A549 (cell line): ENCODE results near the gene KLHL11.
"Not testable (repeated sequence)": the region's sequence is repeated elsewhere in the genome, so short reads cannot be mapped to it uniquely, and the experiment has no call there.

Experiments
- CEBPB ChIP-seq, 2 experiments: fragments of >200 bp in 1 of 2; sonication (Bioruptor Twin) in 1 of 2; formaldehyde crosslinking in 1 of 2; IDR thresholded peaks; 2 replicates each; pipeline ENCODE4 v1.6.1; 2012 to 2016
- CTCF ChIP-seq: fragments of >200 bp; sonication (Bioruptor Twin); formaldehyde crosslinking; IDR thresholded peaks from 3 replicates; pipeline ENCODE4 v1.5.1; 2016
- EP300 ChIP-seq, 2 experiments: fragments of >200 bp; sonication (Bioruptor Twin); formaldehyde crosslinking; IDR thresholded peaks; 2 replicates in 1 of 2; 3 replicates in 1 of 2; pipeline ENCODE4 v1.6.1; 2016 to 2017
- ESRRA ChIP-seq: fragments of 150-350 bp; IDR thresholded peaks from 2 replicates; pipeline ENCODE4 v1.6.1; 2014; ENCODE audit warnings: mild to moderate bottlenecking, low read length, borderline replicate concordance
- POLR2A ChIP-seq: IDR thresholded peaks from 2 replicates; pipeline ENCODE4 v1.6.1; 2012; ENCODE audit warnings: mild to moderate bottlenecking, low read length
- TFCP2L1 ChIP-seq: fragments of 250-450 bp; sonication (Bioruptor Pico); IDR thresholded peaks from 2 replicates; pipeline ENCODE4 v1.5.0; 2021; ENCODE audit warnings: mild to moderate bottlenecking
- TF ChIP-seq, protein P1 (sequence below): IDR thresholded peaks from 2 replicates; pipeline ENCODE4 v1.6.1; 2012
- TF ChIP-seq, protein P2 (sequence below): fragments of 450-650 bp; IDR thresholded peaks from 2 replicates; pipeline ENCODE4 v1.6.1; 2014; ENCODE audit warnings: antibody characterized with exemption
- TF ChIP-seq, protein P3 (sequence below): fragments of 200-600 bp; sonication (generic); IDR thresholded peaks from 2 replicates; pipeline ENCODE4 v1.6.1; 2016; ENCODE audit warnings: antibody characterized with exemption, mild to moderate bottlenecking, moderate library complexity
- TF ChIP-seq, protein P4 (sequence below): IDR thresholded peaks from 2 replicates; pipeline ENCODE4 v1.6.1; 2012

DNA sequence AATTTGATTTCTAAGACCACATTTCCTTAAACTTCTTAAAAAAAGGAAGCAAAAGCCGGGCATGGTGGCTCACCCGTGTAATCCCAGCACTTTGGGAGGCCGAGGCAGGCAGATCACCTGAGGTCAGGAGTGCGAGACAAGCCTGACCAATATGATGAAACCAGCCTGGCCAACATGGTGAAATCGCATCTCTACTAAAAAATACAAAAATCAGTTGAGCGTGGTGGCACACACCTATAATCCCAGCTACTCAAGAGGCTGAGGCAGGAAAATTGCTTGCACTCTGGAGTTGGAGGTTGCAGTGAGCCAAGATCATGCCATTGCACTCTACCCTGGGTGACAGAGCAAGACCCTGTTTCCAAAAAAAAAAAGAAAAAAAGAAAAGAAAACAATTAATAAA lies 24.4 kb downstream of the KLHL11 start:
- TF ChIP-seq POLR2A; CTCF; CEBPB (IDR thresholded peaks at IDR 0.05); ESRRA; TFCP2L1; EP300 (IDR thresholded peaks at IDR 0.05): not testable (repeated sequence)
- TF ChIP-seq, protein P1, sequence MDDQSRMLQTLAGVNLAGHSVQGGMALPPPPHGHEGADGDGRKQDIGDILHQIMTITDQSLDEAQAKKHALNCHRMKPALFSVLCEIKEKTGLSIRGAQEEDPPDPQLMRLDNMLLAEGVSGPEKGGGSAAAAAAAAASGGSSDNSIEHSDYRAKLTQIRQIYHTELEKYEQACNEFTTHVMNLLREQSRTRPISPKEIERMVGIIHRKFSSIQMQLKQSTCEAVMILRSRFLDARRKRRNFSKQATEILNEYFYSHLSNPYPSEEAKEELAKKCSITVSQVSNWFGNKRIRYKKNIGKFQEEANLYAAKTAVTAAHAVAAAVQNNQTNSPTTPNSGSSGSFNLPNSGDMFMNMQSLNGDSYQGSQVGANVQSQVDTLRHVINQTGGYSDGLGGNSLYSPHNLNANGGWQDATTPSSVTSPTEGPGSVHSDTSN, result not testable (repeated sequence)
- TF ChIP-seq, protein P2, sequence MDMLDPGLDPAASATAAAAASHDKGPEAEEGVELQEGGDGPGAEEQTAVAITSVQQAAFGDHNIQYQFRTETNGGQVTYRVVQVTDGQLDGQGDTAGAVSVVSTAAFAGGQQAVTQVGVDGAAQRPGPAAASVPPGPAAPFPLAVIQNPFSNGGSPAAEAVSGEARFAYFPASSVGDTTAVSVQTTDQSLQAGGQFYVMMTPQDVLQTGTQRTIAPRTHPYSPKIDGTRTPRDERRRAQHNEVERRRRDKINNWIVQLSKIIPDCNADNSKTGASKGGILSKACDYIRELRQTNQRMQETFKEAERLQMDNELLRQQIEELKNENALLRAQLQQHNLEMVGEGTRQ, result not testable (repeated sequence)
- TF ChIP-seq, protein P3, sequence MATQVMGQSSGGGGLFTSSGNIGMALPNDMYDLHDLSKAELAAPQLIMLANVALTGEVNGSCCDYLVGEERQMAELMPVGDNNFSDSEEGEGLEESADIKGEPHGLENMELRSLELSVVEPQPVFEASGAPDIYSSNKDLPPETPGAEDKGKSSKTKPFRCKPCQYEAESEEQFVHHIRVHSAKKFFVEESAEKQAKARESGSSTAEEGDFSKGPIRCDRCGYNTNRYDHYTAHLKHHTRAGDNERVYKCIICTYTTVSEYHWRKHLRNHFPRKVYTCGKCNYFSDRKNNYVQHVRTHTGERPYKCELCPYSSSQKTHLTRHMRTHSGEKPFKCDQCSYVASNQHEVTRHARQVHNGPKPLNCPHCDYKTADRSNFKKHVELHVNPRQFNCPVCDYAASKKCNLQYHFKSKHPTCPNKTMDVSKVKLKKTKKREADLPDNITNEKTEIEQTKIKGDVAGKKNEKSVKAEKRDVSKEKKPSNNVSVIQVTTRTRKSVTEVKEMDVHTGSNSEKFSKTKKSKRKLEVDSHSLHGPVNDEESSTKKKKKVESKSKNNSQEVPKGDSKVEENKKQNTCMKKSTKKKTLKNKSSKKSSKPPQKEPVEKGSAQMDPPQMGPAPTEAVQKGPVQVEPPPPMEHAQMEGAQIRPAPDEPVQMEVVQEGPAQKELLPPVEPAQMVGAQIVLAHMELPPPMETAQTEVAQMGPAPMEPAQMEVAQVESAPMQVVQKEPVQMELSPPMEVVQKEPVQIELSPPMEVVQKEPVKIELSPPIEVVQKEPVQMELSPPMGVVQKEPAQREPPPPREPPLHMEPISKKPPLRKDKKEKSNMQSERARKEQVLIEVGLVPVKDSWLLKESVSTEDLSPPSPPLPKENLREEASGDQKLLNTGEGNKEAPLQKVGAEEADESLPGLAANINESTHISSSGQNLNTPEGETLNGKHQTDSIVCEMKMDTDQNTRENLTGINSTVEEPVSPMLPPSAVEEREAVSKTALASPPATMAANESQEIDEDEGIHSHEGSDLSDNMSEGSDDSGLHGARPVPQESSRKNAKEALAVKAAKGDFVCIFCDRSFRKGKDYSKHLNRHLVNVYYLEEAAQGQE, result not testable (repeated sequence)
- TF ChIP-seq, protein P4, sequence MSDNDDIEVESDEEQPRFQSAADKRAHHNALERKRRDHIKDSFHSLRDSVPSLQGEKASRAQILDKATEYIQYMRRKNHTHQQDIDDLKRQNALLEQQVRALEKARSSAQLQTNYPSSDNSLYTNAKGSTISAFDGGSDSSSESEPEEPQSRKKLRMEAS, result not testable (repeated sequence)
